Measurements from ENCODE around the gene NLGN2.
"Not testable (repeated sequence)": the region's sequence is repeated elsewhere in the genome, so short reads cannot be mapped to it uniquely, and the experiment has no call there.

NLGN2 gene

GRCh38 chr17:7407485-7408251 lies at the start of gene NLGN2:
NLGN2 (plus strand) TSS chr17:7407845; CDS start chr17:7408256, 411 bp downstream.
- DNase-seq (ENCODE audit: low read depth in 1 of 2, low spot score in 1 of 2) = no peak

- no peak for DNase-seq (ENCODE audit: low read depth in 1 of 2, low spot score in 1 of 2)
These were observed 45.7 kb upstream of the NLGN2 start for GRCh38 chr17:7361906-7362305.

- no peak for DNase-seq (ENCODE audit: low read depth in 1 of 2, low spot score in 1 of 2)
These were observed 44.3 kb upstream of the NLGN2 start for GRCh38 chr17:7363311-7363710.

GRCh38 chr17:7365963-7366362 lies 41.7 kb upstream of the NLGN2 start:
- DNase-seq (ENCODE audit: low read depth in 1 of 2, low spot score in 1 of 2) = not testable (repeated sequence)

GRCh38 chr17:7367083-7367482 lies 40.6 kb upstream of the NLGN2 start:
- DNase-seq (ENCODE audit: low read depth in 1 of 2, low spot score in 1 of 2) = no peak

GRCh38 chr17:7367918-7368598 lies 39.6 kb upstream of the NLGN2 start:
- DNase-seq (ENCODE audit: low read depth in 1 of 2, low spot score in 1 of 2) = no peak

- not testable (repeated sequence) for DNase-seq (ENCODE audit: low read depth in 1 of 2, low spot score in 1 of 2)
These were observed 39.0 kb upstream of the NLGN2 start for GRCh38 chr17:7368599-7368994.

- no peak for DNase-seq (ENCODE audit: low read depth in 1 of 2, low spot score in 1 of 2)
These were observed 37.8 kb upstream of the NLGN2 start for GRCh38 chr17:7369825-7370224.

GRCh38 chr17:7370853-7371252 lies 36.8 kb upstream of the NLGN2 start:
- DNase-seq (ENCODE audit: low read depth in 1 of 2, low spot score in 1 of 2) = no peak

GRCh38 chr17:7374353-7374752 lies 33.3 kb upstream of the NLGN2 start:
- DNase-seq (ENCODE audit: low read depth in 1 of 2, low spot score in 1 of 2) = no peak

GRCh38 chr17:7379134-7379533 lies 28.5 kb upstream of the NLGN2 start:
- DNase-seq (ENCODE audit: low read depth in 1 of 2, low spot score in 1 of 2) = no peak

- no peak for DNase-seq (ENCODE audit: low read depth in 1 of 2, low spot score in 1 of 2)
These were observed 27.3 kb upstream of the NLGN2 start for GRCh38 chr17:7380321-7380720.

GRCh38 chr17:7380855-7381683 lies 26.6 kb upstream of the NLGN2 start, which contains the start of gene TNK1:
TNK1 (plus strand) TSS chr17:7381089; CDS start chr17:7382927, 1,838 bp downstream.
- no peak for DNase-seq (ENCODE audit: low read depth in 1 of 2, low spot score in 1 of 2)

GRCh38 chr17:7382901-7383300 lies 24.7 kb upstream of the NLGN2 start:
- DNase-seq (ENCODE audit: low read depth in 1 of 2, low spot score in 1 of 2) = no peak

- no peak for DNase-seq (ENCODE audit: low read depth in 1 of 2, low spot score in 1 of 2)
These were observed 24.3 kb upstream of the NLGN2 start for GRCh38 chr17:7383371-7383741.

GRCh38 chr17:7383742-7384488 lies 23.7 kb upstream of the NLGN2 start:
- peak; percentile 61 to 72 for DNase-seq (ENCODE audit: low read depth in 1 of 2, low spot score in 1 of 2)

- no peak for DNase-seq (ENCODE audit: low read depth in 1 of 2, low spot score in 1 of 2)
These were observed 23.1 kb upstream of the NLGN2 start for GRCh38 chr17:7384489-7385081.

GRCh38 chr17:7388856-7389255 lies 18.8 kb upstream of the NLGN2 start:
- no peak for DNase-seq (ENCODE audit: low read depth in 1 of 2, low spot score in 1 of 2)

GRCh38 chr17:7389924-7390910 lies 17.4 kb upstream of the NLGN2 start:
- no peak for DNase-seq (ENCODE audit: low read depth in 1 of 2, low spot score in 1 of 2)
